A549 (cell line): ENCODE measurements around the gene LRTM2. TPM values are rescaled to one million over a fixed set of nuclear protein-coding genes. Genes with fewer than 3 reads are reported as not detected.

Source experiments
- ATAC-seq, 2 experiments: fragments of 200-7000 bp in 1 of 2; fragments of >200 bp in 1 of 2; cut with Nextera tagmentation in 1 of 2; cut with Tn5 transposase in 1 of 2; 3 replicates each; pipeline versions ENCODE4 v1.8.0 to v1.9.1; 2018 to 2020; ENCODE audit warnings: mild to moderate bottlenecking in 1 of 2, moderate library complexity in 1 of 2
- CTCF ChIA-PET: fragments of 300-600 bp; sonication (Branson Sonifier 250); formaldehyde crosslinking; extraction: SDS; loops from one replicate; lab custom pipeline; 2021; ENCODE audit warnings: antibody characterized with exemption, inconsistent platforms; lab: Yijun Ruan, JAX
- POLR2A ChIA-PET: fragments of 350-600 bp; formaldehyde crosslinking; extraction: SDS; loops from one replicate; lab custom pipeline; 2021; ENCODE audit warnings: antibody characterized with exemption, inconsistent platforms; lab: Yijun Ruan, JAX
- DNase-seq, 2 experiments: peaks; one replicate each; pipeline versions ENCODE4 v3.0.0 to v3.0.0-alpha.2; 2011 to 2016; ENCODE audit warnings: low read depth in 1 of 2, low spot score in 1 of 2
- FAIRE-seq: peaks from 2 replicates; lab custom pipeline; 2011; peaks lifted over from hg19 to GRCh38; lab: Jason Lieb, UNC
- H3K27ac ChIP-seq, 2 experiments: fragments of >200 bp; sonication (Bioruptor Twin); formaldehyde crosslinking; 3 replicates each; pipeline ENCODE4 v1.5.1; 2016 to 2017
- H3K4me1 ChIP-seq: fragments of >200 bp; sonication (Bioruptor Twin); formaldehyde crosslinking; 3 replicates; pipeline ENCODE4 v1.6.1; 2016
- H3K4me2 ChIP-seq: fragments of >200 bp; sonication (Bioruptor Twin); formaldehyde crosslinking; 3 replicates; pipeline ENCODE4 v1.6.1; 2016
- H3K4me3 ChIP-seq: fragments of >200 bp; sonication (Bioruptor Twin); formaldehyde crosslinking; 3 replicates; pipeline ENCODE4 v1.5.1; 2016
- H3K9me3 ChIP-seq: fragments of >200 bp; sonication (Bioruptor Twin); formaldehyde crosslinking; 3 replicates; pipeline ENCODE4 v1.6.1; 2016
- CBX2 ChIP-seq: fragments of 200-600 bp; sonication (generic); IDR thresholded peaks from 2 replicates; pipeline ENCODE4 v1.6.1; 2016; ENCODE audit warnings: low read depth, mild to moderate bottlenecking, borderline replicate concordance
- EP300 ChIP-seq, 2 experiments: fragments of >200 bp; sonication (Bioruptor Twin); formaldehyde crosslinking; IDR thresholded peaks; 2 replicates in 1 of 2; 3 replicates in 1 of 2; pipeline ENCODE4 v1.6.1; 2016 to 2017
- ESRRA ChIP-seq: fragments of 150-350 bp; IDR thresholded peaks from 2 replicates; pipeline ENCODE4 v1.6.1; 2014; ENCODE audit warnings: mild to moderate bottlenecking, low read length, borderline replicate concordance
- FOSL2 ChIP-seq, 2 experiments: fragments of 450-650 bp in 1 of 2; fragments of >200 bp in 1 of 2; sonication (Bioruptor Twin) in 1 of 2; formaldehyde crosslinking; IDR thresholded peaks; 2 replicates each; pipeline versions ENCODE4 v1.5.0 to v1.6.1; 2016 to 2020; ENCODE audit warnings: mild to moderate bottlenecking in 1 of 2, moderate library complexity in 1 of 2
- HOXA7 ChIP-seq: fragments of 250-450 bp; sonication (Bioruptor Pico); IDR thresholded peaks from 2 replicates; pipeline ENCODE4 v1.5.0; 2020; ENCODE audit warnings: mild to moderate bottlenecking, moderate library complexity
- JUNB ChIP-seq: fragments of >200 bp; sonication (Bioruptor Twin); formaldehyde crosslinking; IDR thresholded peaks from 2 replicates; pipeline ENCODE4 v1.6.1; 2016
- NPAS2 ChIP-seq: fragments of 250-450 bp; sonication (Bioruptor Pico); IDR thresholded peaks from 2 replicates; pipeline ENCODE4 v1.8.0; 2022; ENCODE audit warnings: mild to moderate bottlenecking, moderate library complexity, borderline replicate concordance
- PHF8 ChIP-seq: fragments of 200-600 bp; sonication (generic); IDR thresholded peaks from 2 replicates; pipeline ENCODE4 v1.6.1; 2016; ENCODE audit warnings: low read depth, mild to moderate bottlenecking, antibody characterized with exemption, moderate library complexity, borderline replicate concordance
- RCOR1 ChIP-seq: fragments of 150-350 bp; IDR thresholded peaks from 2 replicates; pipeline ENCODE4 v1.6.1; 2014; ENCODE audit warnings: antibody characterized with exemption, low read length, low read depth
- RFX5 ChIP-seq: fragments of 450-650 bp; IDR thresholded peaks from 2 replicates; pipeline ENCODE4 v1.7.1; 2014; ENCODE audit warnings: antibody characterized with exemption, mild to moderate bottlenecking, moderate library complexity
- SREBF2 ChIP-seq: fragments of 450-650 bp; IDR thresholded peaks from 2 replicates; pipeline ENCODE4 v1.6.1; 2014; ENCODE audit warnings: mild to moderate bottlenecking, moderate library complexity
- TFCP2L1 ChIP-seq: fragments of 250-450 bp; sonication (Bioruptor Pico); IDR thresholded peaks from 2 replicates; pipeline ENCODE4 v1.5.0; 2021; ENCODE audit warnings: mild to moderate bottlenecking
- ZFP36 ChIP-seq: fragments of 450-650 bp; IDR thresholded peaks from 2 replicates; pipeline ENCODE4 v1.6.1; 2014; ENCODE audit warnings: borderline replicate concordance; ENCODE audit not compliant: partially characterized antibody
- ZNF302 ChIP-seq: fragments of 250-450 bp; sonication (Bioruptor Pico); IDR thresholded peaks from 2 replicates; pipeline ENCODE4 v1.9.0; 2021; ENCODE audit warnings: inconsistent platforms, mild to moderate bottlenecking, moderate library complexity
- ZSCAN20 ChIP-seq: fragments of 250-450 bp; sonication (Bioruptor Pico); IDR thresholded peaks from 2 replicates; pipeline ENCODE4 v1.8.0; 2022; ENCODE audit warnings: mild to moderate bottlenecking, moderate library complexity
- WGBS: methylation state at CpG from one replicate; pipeline ENCODE4 v1.1.6; 2017; ENCODE audit errors: missing lambda C conversion rate; 5-methylcytosine and 5-hydroxymethylcytosine counted together
- polyA plus RNA-seq, 4 experiments: library from polyadenylated mRNA; depleted of rRNA in 3 of 4; stranded (reverse); fragments of >200 nt; fragmentation: RNase III in 1 of 4; extraction: RNeasy Plus Mini Kit Qiagen cat#74134 plus additional on column Dnase treatment in 1 of 4; gene quantifications; 2 replicates in 3 of 4; 3 replicates in 1 of 4; pipeline ENCODE4 v1.2.3, GENCODE V29; 2011 to 2017
- TF ChIP-seq, protein P1 (sequence below): fragments of >200 bp; sonication (Bioruptor Twin); formaldehyde crosslinking; IDR thresholded peaks from 2 replicates; pipeline ENCODE4 v1.6.1; 2016
- TF ChIP-seq, protein P2 (sequence below): IDR thresholded peaks from 2 replicates; pipeline ENCODE4 v1.6.1; 2012; ENCODE audit warnings: low read depth, borderline replicate concordance
- TF ChIP-seq, protein P3 (sequence below): fragments of 250-450 bp; sonication (Bioruptor Pico); IDR thresholded peaks from 2 replicates; pipeline ENCODE4 v1.5.0; 2020; ENCODE audit warnings: low read depth, mild to moderate bottlenecking, moderate library complexity
- TF ChIP-seq, protein P4 (sequence below): IDR thresholded peaks from 2 replicates; pipeline ENCODE4 v1.6.1; 2012
- TF ChIP-seq, protein P5 (sequence below): fragments of 250-450 bp; sonication (Bioruptor Pico); IDR thresholded peaks from 2 replicates; pipeline ENCODE4 v1.5.0; 2021; ENCODE audit warnings: mild to moderate bottlenecking, moderate library complexity, borderline replicate concordance

LRTM2 gene
- polyA plus RNA-seq, 2 of the 4 experiments (the other 2 are of a cell fraction), result not detected

DNA sequence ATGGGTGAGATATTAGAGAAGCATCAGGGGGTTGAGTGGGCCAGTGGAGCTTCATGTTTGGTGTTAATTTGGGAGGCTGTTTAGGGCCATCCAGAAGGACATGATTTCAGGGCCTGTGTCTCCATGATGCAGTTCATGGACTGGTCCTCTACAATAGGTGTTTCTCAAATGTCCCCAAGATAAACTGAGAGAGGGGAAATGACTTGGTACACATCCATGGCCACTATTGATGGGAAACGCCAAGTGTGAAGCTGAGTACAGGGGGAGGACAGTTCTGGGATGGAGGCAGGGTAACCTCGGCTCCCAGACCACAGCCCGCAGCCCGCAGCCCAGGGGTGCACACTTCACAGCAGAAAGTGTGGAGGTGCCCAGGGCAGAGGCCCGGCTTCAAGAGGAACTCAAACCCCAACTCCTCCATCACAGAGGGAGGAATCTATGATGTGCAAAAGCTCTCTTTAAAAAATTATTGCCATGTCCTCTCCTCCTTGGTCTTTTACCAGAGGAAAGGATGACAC lies 64.8 kb downstream of the LRTM2 start:
- Histone ChIP-seq H3K4me1 (no peaks in the 10 kb centered on the region), H3K4me3 (no peak overlapping the region), H3K27ac (no peak overlapping the region), H3K9me3 (no peaks in the 10 kb centered on the region), H3K4me2 (no peak overlapping the region)
- FAIRE-seq, result no peak
- ChIA-PET CTCF (interaction anchor here (1.2 kb wide), 1 partner anchor 11 kb away, joined by 3 read pairs; no protein-coding TSS in a partner anchor), POLR2A (no interaction called here)
- TF ChIP-seq CBX2 (no peak), EP300 (IDR thresholded peaks at IDR 0.05) (no peak), TFCP2L1 (no peak), NPAS2 (CRISPR knock-in tag) (no peak), FOSL2 (IDR thresholded peaks at IDR 0.05) (no peak), FOSL2 (CRISPR knock-in tag; IDR thresholded peaks at IDR 0.05) (no peak), ESRRA (no peak), RFX5 (no peak), JUNB (no peak)
- TF ChIP-seq, protein P1, sequence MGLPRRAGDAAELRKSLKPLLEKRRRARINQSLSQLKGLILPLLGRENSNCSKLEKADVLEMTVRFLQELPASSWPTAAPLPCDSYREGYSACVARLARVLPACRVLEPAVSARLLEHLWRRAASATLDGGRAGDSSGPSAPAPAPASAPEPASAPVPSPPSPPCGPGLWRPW, result no peak
- TF ChIP-seq, protein P2, sequence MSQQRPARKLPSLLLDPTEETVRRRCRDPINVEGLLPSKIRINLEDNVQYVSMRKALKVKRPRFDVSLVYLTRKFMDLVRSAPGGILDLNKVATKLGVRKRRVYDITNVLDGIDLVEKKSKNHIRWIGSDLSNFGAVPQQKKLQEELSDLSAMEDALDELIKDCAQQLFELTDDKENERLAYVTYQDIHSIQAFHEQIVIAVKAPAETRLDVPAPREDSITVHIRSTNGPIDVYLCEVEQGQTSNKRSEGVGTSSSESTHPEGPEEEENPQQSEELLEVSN, result no peak
- TF ChIP-seq, protein P3, sequence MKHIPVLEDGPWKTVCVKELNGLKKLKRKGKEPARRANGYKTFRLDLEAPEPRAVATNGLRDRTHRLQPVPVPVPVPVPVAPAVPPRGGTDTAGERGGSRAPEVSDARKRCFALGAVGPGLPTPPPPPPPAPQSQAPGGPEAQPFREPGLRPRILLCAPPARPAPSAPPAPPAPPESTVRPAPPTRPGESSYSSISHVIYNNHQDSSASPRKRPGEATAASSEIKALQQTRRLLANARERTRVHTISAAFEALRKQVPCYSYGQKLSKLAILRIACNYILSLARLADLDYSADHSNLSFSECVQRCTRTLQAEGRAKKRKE (CRISPR knock-in tag), result no peak
- TF ChIP-seq, protein P4, sequence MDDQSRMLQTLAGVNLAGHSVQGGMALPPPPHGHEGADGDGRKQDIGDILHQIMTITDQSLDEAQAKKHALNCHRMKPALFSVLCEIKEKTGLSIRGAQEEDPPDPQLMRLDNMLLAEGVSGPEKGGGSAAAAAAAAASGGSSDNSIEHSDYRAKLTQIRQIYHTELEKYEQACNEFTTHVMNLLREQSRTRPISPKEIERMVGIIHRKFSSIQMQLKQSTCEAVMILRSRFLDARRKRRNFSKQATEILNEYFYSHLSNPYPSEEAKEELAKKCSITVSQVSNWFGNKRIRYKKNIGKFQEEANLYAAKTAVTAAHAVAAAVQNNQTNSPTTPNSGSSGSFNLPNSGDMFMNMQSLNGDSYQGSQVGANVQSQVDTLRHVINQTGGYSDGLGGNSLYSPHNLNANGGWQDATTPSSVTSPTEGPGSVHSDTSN, result no peak
- no peak for DNase-seq
- no peak for ATAC-seq
- WGBS, result 32% methylated on average over 5 of the region's 5 CpGs

DNA sequence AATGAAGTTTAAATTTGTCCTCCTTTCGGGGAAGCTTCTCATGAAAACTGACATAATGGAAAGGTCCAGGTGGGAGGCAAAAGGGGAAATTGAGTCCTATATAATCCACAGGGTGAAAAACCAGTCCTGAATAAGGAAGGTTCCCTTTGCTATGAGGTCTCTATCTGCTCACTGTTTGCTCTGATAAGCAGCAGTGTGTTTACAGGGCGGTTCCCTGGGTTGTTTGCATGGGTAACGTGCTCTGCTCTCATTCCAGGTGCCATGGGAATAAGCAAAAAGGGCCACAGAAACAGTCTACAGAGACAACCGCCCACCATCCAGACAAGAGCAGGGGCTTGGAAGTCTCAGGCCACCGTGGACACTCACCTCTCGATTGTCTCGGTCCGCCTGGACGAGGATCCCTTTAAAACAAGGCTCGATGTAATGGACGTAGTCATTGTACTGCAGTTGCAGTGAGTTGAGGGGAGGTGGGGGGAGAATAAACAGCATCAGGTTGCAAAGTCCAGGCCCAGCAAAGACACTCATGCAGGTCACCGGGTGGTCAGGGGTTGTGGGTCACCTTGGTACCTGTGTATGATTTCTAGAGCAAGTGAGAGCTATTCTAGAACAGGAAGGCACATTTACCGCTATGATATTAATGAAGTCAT lies 65.4 kb downstream of the LRTM2 start:
- ATAC-seq, result no peak
- H3K4me3 ChIP-seq, result no peak overlapping the region
- TF ChIP-seq ZSCAN20 (CRISPR knock-in tag), result no peak
- no peak for TF ChIP-seq HOXA7 (CRISPR knock-in tag)
- TF ChIP-seq PHF8, result no peak
- no peak for TF ChIP-seq ZNF302 (CRISPR knock-in tag)
- TF ChIP-seq RCOR1, result no peak
- no peak for TF ChIP-seq ZFP36
- no peak for TF ChIP-seq SREBF2
- TF ChIP-seq, protein P5, sequence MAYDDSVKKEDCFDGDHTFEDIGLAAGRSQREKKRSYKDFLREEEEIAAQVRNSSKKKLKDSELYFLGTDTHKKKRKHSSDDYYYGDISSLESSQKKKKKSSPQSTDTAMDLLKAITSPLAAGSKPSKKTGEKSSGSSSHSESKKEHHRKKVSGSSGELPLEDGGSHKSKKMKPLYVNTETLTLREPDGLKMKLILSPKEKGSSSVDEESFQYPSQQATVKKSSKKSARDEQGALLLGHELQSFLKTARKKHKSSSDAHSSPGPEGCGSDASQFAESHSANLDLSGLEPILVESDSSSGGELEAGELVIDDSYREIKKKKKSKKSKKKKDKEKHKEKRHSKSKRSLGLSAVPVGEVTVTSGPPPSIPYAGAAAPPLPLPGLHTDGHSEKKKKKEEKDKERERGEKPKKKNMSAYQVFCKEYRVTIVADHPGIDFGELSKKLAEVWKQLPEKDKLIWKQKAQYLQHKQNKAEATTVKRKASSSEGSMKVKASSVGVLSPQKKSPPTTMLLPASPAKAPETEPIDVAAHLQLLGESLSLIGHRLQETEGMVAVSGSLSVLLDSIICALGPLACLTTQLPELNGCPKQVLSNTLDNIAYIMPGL (CRISPR knock-in tag), result no peak
- H3K9me3 ChIP-seq, result no peaks in the 10 kb centered on the region
- DNase-seq, result no peak
- ChIA-PET POLR2A (no interaction called here), CTCF (interaction anchor here (1.2 kb wide), 1 partner anchor 10 kb away, joined by 3 read pairs; no protein-coding TSS in a partner anchor)
- H3K4me1 ChIP-seq, result no peaks in the 10 kb centered on the region
- H3K27ac ChIP-seq, result no peak overlapping the region
- 33% methylated on average over 13 of the region's 13 CpGs for WGBS
- no peak overlapping the region for H3K4me2 ChIP-seq
- FAIRE-seq, result no peak

Other genes starting within 250 kb of the LRTM2 start
- 6.7 and 8.2 TPM in 2 replicates for gene FBXL14, start 226.0 kb upstream of the LRTM2 start, polyA plus RNA-seq (2011; rRNA removed)
- gene FBXL14, start 226.0 kb upstream of the LRTM2 start, polyA plus RNA-seq (2017; fragmentation: RNase III; extraction: RNeasy Plus Mini Kit Qiagen cat#74134 plus additional on column Dnase treatment), result 6.5 to 8.1 TPM (median 7.1 TPM) in 3 replicates
- 1.3 TPM in 2 replicates for gene WNT5B, start 191.3 kb upstream of the LRTM2 start, polyA plus RNA-seq (2011; rRNA removed)
- gene WNT5B, start 191.3 kb upstream of the LRTM2 start, polyA plus RNA-seq (2017; fragmentation: RNase III; extraction: RNeasy Plus Mini Kit Qiagen cat#74134 plus additional on column Dnase treatment), result 1.0 to 1.6 TPM (median 1.5 TPM) in 3 replicates
- 65.4 and 80.0 TPM in 2 replicates for gene ADIPOR2, start 129.5 kb upstream of the LRTM2 start, polyA plus RNA-seq (2011; rRNA removed)
- 52.3 to 60.4 TPM (median 59.8 TPM) in 3 replicates for gene ADIPOR2, start 129.5 kb upstream of the LRTM2 start, polyA plus RNA-seq (2017; fragmentation: RNase III; extraction: RNeasy Plus Mini Kit Qiagen cat#74134 plus additional on column Dnase treatment)
- gene CACNA2D4, start 98.1 kb downstream of the LRTM2 start, polyA plus RNA-seq (2011; rRNA removed), result not detected in 2 replicates
- gene CACNA2D4, start 98.1 kb downstream of the LRTM2 start, polyA plus RNA-seq (2017; fragmentation: RNase III; extraction: RNeasy Plus Mini Kit Qiagen cat#74134 plus additional on column Dnase treatment), result not detected in 3 replicates
- gene DCP1B, start 183.9 kb downstream of the LRTM2 start, polyA plus RNA-seq (2011; rRNA removed), result 19.1 and 19.2 TPM in 2 replicates
- gene DCP1B, start 183.9 kb downstream of the LRTM2 start, polyA plus RNA-seq (2017; fragmentation: RNase III; extraction: RNeasy Plus Mini Kit Qiagen cat#74134 plus additional on column Dnase treatment), result 7.5 to 7.9 TPM (median 7.7 TPM) in 3 replicates
- 0.03 TPM in 1 of 2 replicates, not detected in the other for gene CACNA1C, start 232.4 kb downstream of the LRTM2 start, polyA plus RNA-seq (2011; rRNA removed)
- not detected in 3 replicates for gene CACNA1C, start 232.4 kb downstream of the LRTM2 start, polyA plus RNA-seq (2017; fragmentation: RNase III; extraction: RNeasy Plus Mini Kit Qiagen cat#74134 plus additional on column Dnase treatment)